Erythroblast (primary cell): ENCODE results near the gene PTPRA.

Source experiments
- DNase-seq, 2 experiments: peaks; one replicate each; lab custom pipeline; 2025; lab: John Stamatoyannopoulos, UW
- GATA1 ChIP-seq: IDR thresholded peaks from 2 replicates; pipeline ENCODE4 v1.6.1; 2011; ENCODE audit warnings: low read depth, mild to moderate bottlenecking, control low read depth, low read length, moderate library complexity
- POLR2A ChIP-seq: IDR thresholded peaks from 2 replicates; pipeline ENCODE4 v1.6.1; 2011; ENCODE audit warnings: mild to moderate bottlenecking, low read length

PTPRA gene

GRCh38 chr20:2911200-2911599, 37.9 kb downstream of the PTPRA start:
- no peak for DNase-seq
- no peak for TF ChIP-seq POLR2A
- TF ChIP-seq GATA1: no peak

DNA sequence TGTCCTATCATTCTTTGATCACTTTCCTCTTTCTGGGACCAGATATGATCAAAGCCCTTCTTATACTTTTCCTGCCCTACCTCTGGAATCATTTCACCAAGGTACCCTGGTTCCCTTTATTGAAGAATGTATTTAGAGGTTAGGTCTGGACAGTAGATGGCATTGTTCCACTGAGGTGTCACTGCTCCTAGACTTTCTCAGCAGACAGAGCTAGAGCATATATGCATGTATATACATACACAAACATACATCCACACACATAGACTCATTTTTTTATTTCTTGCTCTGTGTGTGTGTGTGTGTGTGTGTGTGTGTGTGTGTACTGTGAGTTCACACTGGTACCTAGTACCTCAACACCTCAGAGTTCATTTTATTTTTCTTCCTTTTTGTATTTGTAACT, 40.9 kb downstream of the PTPRA start:
- DNase-seq: peak; percentile 38 to 50
- TF ChIP-seq GATA1 (no peak), POLR2A (no peak)

- DNase-seq: no peak
- TF ChIP-seq POLR2A: no peak
- TF ChIP-seq GATA1: no peak
These were observed 44.0 kb downstream of the PTPRA start for GRCh38 chr20:2917266-2917665.

DNA sequence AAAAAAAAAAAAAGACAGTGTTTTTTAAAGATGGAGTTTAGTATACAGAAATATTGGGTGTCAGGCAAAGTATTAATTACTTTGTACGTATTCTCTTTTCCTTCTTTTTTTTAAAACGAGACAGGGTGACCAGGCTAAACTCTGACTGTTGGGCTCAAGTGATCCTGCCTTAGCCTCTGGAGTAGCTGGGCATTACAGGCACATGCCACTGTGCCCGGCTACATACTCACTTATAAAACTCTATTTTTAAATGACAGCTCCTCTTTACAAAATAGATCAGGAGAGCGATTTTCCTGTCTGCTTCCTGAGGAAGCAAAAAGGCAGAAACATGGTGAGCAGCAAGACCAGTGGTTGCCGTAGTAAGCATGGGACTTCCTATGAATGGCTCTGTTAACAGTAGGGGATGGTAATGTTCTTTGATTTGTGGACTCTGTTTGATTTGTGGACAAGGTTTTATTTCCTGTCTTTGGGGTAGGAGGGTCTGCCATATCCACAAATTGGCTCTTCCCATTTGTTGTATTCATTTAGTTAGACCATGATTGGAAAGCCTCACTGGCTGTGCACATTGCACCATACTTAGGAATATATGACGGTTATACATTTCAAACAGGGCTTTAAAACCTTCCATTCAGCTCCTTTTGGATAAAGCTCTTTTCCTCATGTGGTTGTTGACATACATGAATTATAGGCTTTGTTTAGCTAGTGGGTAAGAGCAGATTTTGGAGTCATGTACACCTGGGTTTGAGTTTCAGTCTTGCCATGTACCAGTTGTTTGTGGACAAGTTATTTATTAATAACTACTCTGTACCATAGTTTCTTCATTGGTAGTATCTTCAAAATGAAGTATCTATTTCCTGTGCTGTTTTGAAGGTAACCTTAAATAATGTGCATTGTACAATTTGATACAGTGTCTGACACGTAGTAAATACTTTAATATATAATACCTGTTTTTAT, 45.1 kb downstream of the PTPRA start:
- TF ChIP-seq GATA1 (no peak), POLR2A (no peak)
- no peak for DNase-seq

GRCh38 chr20:2919518-2920245, 46.4 kb downstream of the PTPRA start:
- no peak for DNase-seq
- TF ChIP-seq POLR2A: no peak
- TF ChIP-seq GATA1: no peak

DNA sequence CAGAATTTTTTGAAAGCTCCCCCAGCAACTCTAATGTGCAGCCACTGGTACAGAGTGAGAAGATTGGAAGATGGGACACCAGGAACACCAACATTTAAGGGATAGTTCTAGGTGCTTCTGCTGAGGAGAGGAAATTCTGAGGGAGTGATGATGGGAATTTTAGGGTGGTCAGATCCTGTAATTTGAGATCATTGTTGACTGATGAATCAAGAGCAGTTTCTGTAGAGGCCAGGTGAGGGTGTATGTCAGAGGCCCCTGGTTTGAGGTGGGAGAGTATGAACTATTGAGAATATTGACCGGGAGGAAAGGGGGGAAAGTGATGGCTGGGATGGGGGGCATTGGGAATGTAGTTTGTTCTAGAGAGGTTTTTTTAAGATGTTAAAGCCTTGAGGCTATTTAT, 47.2 kb downstream of the PTPRA start:
- DNase-seq: no peak
- TF ChIP-seq GATA1 (no peak), POLR2A (no peak)

- no peak for DNase-seq
- TF ChIP-seq GATA1 (no peak), POLR2A (no peak)
These were observed 48.2 kb downstream of the PTPRA start for GRCh38 chr20:2921506-2921905.

GRCh38 chr20:2922957-2923356, 49.7 kb downstream of the PTPRA start:
- TF ChIP-seq POLR2A: no peak
- no peak for DNase-seq

GRCh38 chr20:2930538-2930937, 57.3 kb downstream of the PTPRA start:
- TF ChIP-seq POLR2A (no peak), GATA1 (no peak)

DNA sequence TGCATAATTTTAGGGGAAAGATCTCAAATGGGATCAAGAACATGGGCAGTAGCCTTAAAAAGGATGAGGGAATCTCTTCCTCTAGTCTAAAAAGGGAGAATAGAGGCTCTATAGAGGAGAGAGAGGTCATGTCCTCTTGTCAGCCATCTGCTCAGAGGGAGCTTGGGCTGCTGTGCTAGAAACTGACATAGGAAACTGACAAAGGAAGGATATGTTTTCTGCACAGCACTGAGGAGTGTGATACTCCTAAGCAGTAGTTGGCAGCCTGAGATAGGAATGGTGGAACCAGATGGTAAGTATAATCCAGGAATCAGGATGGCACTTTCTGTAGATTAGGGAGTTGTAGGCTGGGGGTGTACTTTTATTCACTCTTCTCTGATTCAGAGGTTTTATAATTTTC, 59.2 kb downstream of the PTPRA start:
- TF ChIP-seq GATA1: no peak
- TF ChIP-seq POLR2A: no peak
- DNase-seq: no peak

More at GRCh38 chr20:2930538-2930937, 57.3 kb downstream of the PTPRA start:
- DNase-seq: no peak

DNA sequence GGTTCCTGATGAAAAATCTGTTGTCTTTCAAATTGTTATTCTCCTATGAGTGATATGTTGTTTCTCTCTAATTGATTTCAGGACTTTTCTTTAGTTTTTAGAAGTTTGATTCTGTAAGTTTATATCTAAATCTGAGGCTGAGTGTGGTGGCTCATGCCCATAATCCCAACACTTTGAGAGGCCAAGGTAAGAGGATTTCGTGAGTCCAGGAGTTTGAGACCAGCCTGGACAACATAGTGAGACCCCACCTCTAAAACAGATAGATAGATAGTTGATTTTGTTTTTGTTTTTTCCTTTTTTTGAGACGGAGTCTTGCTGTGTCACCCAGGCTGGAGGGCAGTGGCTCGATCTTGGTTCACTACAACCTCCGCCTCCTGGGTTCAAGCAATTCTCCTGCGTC, 64.6 kb downstream of the PTPRA start:
- no peak for TF ChIP-seq GATA1
- no peak for TF ChIP-seq POLR2A

GRCh38 chr20:2942439-2942838, 69.2 kb downstream of the PTPRA start:
- no peak for DNase-seq
- TF ChIP-seq POLR2A: no peak
- no peak for TF ChIP-seq GATA1

More for the DNA sequence above, 64.6 kb downstream of the PTPRA start:
- DNase-seq: no peak

DNA sequence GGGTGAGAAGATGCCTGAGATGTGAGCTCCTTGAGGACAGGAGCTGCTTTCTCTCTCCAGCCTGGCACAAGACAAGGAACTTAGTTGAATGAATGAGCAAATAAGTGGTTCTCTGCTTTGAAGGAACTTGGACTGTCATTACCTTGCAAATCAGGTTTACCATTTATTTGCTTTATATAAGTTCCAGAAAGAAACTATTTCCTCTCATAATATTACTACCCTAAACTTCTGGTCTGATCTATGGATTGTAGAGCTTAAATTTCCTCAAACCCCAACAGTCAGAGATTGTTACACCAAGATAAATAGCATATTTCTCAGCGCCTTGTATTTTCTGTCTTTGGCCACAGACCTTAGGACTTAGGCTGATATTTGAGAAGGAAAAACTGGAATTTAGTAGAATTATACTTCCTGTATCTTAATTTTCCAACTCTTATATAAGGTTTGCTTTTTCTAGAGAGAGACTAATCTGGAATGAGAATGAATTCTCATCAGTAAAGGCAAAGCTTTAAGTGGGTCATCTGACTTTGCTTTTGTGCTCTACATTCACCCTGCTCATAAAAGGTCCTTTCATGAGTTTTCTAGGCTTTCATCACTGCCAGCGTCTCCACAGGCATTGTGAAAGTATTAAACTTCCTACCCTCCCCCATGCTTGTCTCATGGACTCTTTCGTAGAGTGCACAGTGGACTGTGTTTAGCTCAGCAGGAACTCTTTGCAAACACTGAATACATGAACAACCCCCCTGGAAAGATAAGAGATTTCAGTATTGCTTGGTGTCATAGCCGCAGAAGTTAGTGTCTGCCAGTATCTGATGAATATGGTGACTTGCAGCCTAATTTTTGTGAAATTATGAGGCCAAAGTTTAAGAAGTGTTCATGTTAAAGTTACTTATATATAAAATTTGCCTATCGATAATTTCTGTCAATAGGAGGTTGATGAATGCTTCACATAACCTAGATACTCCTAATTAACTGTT, 74.0 kb downstream of the PTPRA start:
- TF ChIP-seq POLR2A (no peak), GATA1 (no peak)
- DNase-seq: peak; percentile 89 to 94
